Mesothelial cell of epicardium (in vitro differentiated cells): Measurements from ENCODE around the gene COL11A2. TPM values are rescaled to one million over a fixed set of nuclear protein-coding genes. Genes with fewer than 3 reads are reported as not detected.
A peak's percentile ranks its signal among the peaks of the same experiment; 100 is the strongest.

Source experiments
- DNase-seq, 2 experiments: peaks; one replicate each; pipeline ENCODE4 v3.0.0; 2021; ENCODE audit warnings: low spot score in 2 of 2; ENCODE audit not compliant: unreplicated experiment in 2 of 2
- H3K27ac Mint-ChIP-seq: 2 replicates; pipeline ENCODE4 v1.8.0; 2021; ENCODE audit warnings: mixed read lengths
- H3K27me3 Mint-ChIP-seq: 2 replicates; pipeline ENCODE4 v1.8.0; 2021; ENCODE audit warnings: low read depth, mixed read lengths
- H3K36me3 Mint-ChIP-seq: 2 replicates; pipeline ENCODE4 v1.8.0; 2021; ENCODE audit warnings: mixed read lengths
- H3K4me1 Mint-ChIP-seq: 2 replicates; pipeline ENCODE4 v1.8.0; 2021; ENCODE audit warnings: mixed read lengths
- H3K4me3 Mint-ChIP-seq: 2 replicates; pipeline ENCODE4 v1.8.0; 2021; ENCODE audit warnings: mild to moderate bottlenecking, moderate library complexity, mixed read lengths
- H3K9me3 Mint-ChIP-seq: 2 replicates; pipeline ENCODE4 v1.8.0; 2021; ENCODE audit warnings: mixed read lengths
- CTCF ChIP-seq: fragments of 200-600 bp; sonication (generic); IDR thresholded peaks from one replicate; pipeline ENCODE4 v1.5.0; 2021; ENCODE audit warnings: antibody characterized with exemption; ENCODE audit not compliant: unreplicated experiment
- total RNA-seq: library from RNA; stranded (reverse); gene quantifications from 3 replicates; pipeline ENCODE4 v1.2.1, GENCODE V29; 2021

Gene COL11A2
- total RNA-seq, 1 donor from 2014 or later: 14.4 TPM

GRCh38 chr6:33205191-33206026 is 13.1 kb upstream of the COL11A2 start:
- peaks cover 26% of the 10 kb centered on the region for H3K36me3 Mint-ChIP-seq
- no peaks in the 10 kb centered on the region for H3K27me3 Mint-ChIP-seq
- peak overlapping the region; percentile 99 for H3K4me3 Mint-ChIP-seq
- DNase-seq: no peak
- no peaks in the 10 kb centered on the region for H3K9me3 Mint-ChIP-seq
- H3K4me1 Mint-ChIP-seq: peaks cover 62% of the 10 kb centered on the region
- H3K27ac Mint-ChIP-seq: peak overlapping the region; percentile 86
- no peak for TF ChIP-seq CTCF

GRCh38 chr6:33204415-33205190 is 12.3 kb upstream of the COL11A2 start, which contains the start of gene HSD17B8:
Gene HSD17B8, plus strand, starts transcription at chr6:33204655. Its CDS starts 14 bp downstream, at chr6:33204669.
- peak; percentile 90 for DNase-seq
- Mint-ChIP-seq H3K36me3 (peaks cover 19% of the 10 kb centered on the region), H3K4me1 (peaks cover 63% of the 10 kb centered on the region), H3K27me3 (no peaks in the 10 kb centered on the region), H3K9me3 (no peaks in the 10 kb centered on the region), H3K4me3 (peak within 1 kb of the TSS; percentile 99), H3K27ac (peak within 1 kb of the TSS; percentile 86)
- no peak for TF ChIP-seq CTCF

- DNase-seq: no peak
- no peaks in the 10 kb centered on the region for H3K9me3 Mint-ChIP-seq
- H3K36me3 Mint-ChIP-seq: peaks cover 16% of the 10 kb centered on the region
- peak overlapping the region; percentile 99 for H3K4me3 Mint-ChIP-seq
- peak overlapping the region; percentile 85 for H3K27ac Mint-ChIP-seq
- H3K27me3 Mint-ChIP-seq: no peaks in the 10 kb centered on the region
- H3K4me1 Mint-ChIP-seq: peaks cover 63% of the 10 kb centered on the region
- no peak for TF ChIP-seq CTCF
Observed at GRCh38 chr6:33204165-33204414, 11.8 kb upstream of the COL11A2 start.

- Mint-ChIP-seq H3K27ac (peak overlapping the region; percentile 85), H3K4me3 (peak overlapping the region; percentile 99), H3K27me3 (no peaks in the 10 kb centered on the region), H3K36me3 (peaks cover 16% of the 10 kb centered on the region), H3K9me3 (no peaks in the 10 kb centered on the region), H3K4me1 (peaks cover 63% of the 10 kb centered on the region)
- no peak for DNase-seq
- TF ChIP-seq CTCF: no peak
Observed at GRCh38 chr6:33203443-33204164, 11.3 kb upstream of the COL11A2 start.

GRCh38 chr6:33202799-33203198 is 10.5 kb upstream of the COL11A2 start:
- Mint-ChIP-seq H3K4me3 (peak overlapping the region; percentile 99), H3K36me3 (peaks cover 16% of the 10 kb centered on the region), H3K9me3 (no peaks in the 10 kb centered on the region), H3K4me1 (peaks cover 71% of the 10 kb centered on the region), H3K27ac (peak overlapping the region; percentile 30), H3K27me3 (no peaks in the 10 kb centered on the region)
- DNase-seq: no peak
- no peak for TF ChIP-seq CTCF
